MM.1S (cell line): ENCODE data around the gene LARGE1.
A peak's percentile ranks its signal among the peaks of the same experiment; 100 is the strongest.

ENCODE experiments used
- DNase-seq: peaks from one replicate; pipeline ENCODE4 v3.0.0-alpha.2; 2015
- H2AFZ ChIP-seq: fragments of 300-600 bp; sonication (generic); 2 replicates; pipeline ENCODE4 v1.6.0; 2016; ENCODE audit warnings: antibody characterized with exemption, low read length
- H3F3A ChIP-seq: fragments of 300-600 bp; sonication (generic); 2 replicates; pipeline ENCODE4 v1.6.1; 2016; ENCODE audit warnings: mild to moderate bottlenecking, antibody characterized with exemption, low read length, moderate library complexity, mixed read lengths; ENCODE audit not compliant: insufficient read depth
- H3K27ac ChIP-seq: fragments of 300-600 bp; sonication (generic); 2 replicates; pipeline ENCODE4 v1.5.1; 2016; ENCODE audit warnings: mild to moderate bottlenecking, low read length
- H3K27me3 ChIP-seq: fragments of 300-600 bp; sonication (generic); replicated peaks from 2 replicates; pipeline ENCODE4 v1.6.0; 2016; ENCODE audit warnings: low read length; ENCODE audit not compliant: insufficient read depth
- H3K36me3 ChIP-seq: fragments of 300-600 bp; sonication (generic); replicated peaks from 2 replicates; pipeline ENCODE4 v1.6.1; 2016; ENCODE audit warnings: mild to moderate bottlenecking, low read length, mixed read lengths; ENCODE audit not compliant: insufficient read depth
- H3K4me1 ChIP-seq: fragments of 300-600 bp; sonication (generic); 2 replicates; pipeline ENCODE4 v1.6.1; 2016; ENCODE audit warnings: low read length, mixed read lengths
- H3K4me2 ChIP-seq: fragments of 300-600 bp; sonication (generic); 2 replicates; pipeline ENCODE4 v1.6.0; 2016; ENCODE audit warnings: low read depth, low read length
- H3K4me3 ChIP-seq: fragments of 300-600 bp; sonication (generic); 2 replicates; pipeline ENCODE4 v1.5.1; 2016; ENCODE audit warnings: low read length, mixed read lengths
- H3K79me2 ChIP-seq: fragments of 300-600 bp; sonication (generic); 2 replicates; pipeline ENCODE4 v1.6.1; 2016; ENCODE audit warnings: mixed run types, low read length, mixed read lengths
- H3K9ac ChIP-seq: fragments of 300-600 bp; sonication (generic); 2 replicates; pipeline ENCODE4 v1.6.1; 2016; ENCODE audit warnings: low read length, mixed read lengths
- H3K9me2 ChIP-seq: fragments of 300-600 bp; sonication (generic); replicated peaks from 2 replicates; pipeline ENCODE4 v1.6.1; 2016; ENCODE audit warnings: mild to moderate bottlenecking, low read length, mixed read lengths; ENCODE audit not compliant: insufficient read depth
- H3K9me3 ChIP-seq: fragments of 300-600 bp; sonication (generic); replicated peaks from 2 replicates; pipeline ENCODE4 v1.6.1; 2016; ENCODE audit warnings: mild to moderate bottlenecking, low read length, mixed read lengths; ENCODE audit not compliant: insufficient read depth
- H4K20me1 ChIP-seq: fragments of 300-600 bp; sonication (generic); 2 replicates; pipeline ENCODE4 v1.6.1; 2016; ENCODE audit warnings: mild to moderate bottlenecking, low read length, moderate library complexity, mixed read lengths; ENCODE audit not compliant: insufficient read depth
- EZH2 ChIP-seq: fragments of 300-600 bp; sonication (generic); optimal IDR thresholded peaks from 2 replicates; pipeline ENCODE3; 2017; ENCODE audit warnings: low read depth, mild to moderate bottlenecking, antibody characterized with exemption, low read length, mixed read lengths
- EZH2phosphoT487 ChIP-seq: fragments of 300-600 bp; sonication (generic); IDR thresholded peaks from 2 replicates; pipeline ENCODE4 v1.6.1; 2018; ENCODE audit warnings: antibody characterized with exemption, low read length
- TF ChIP-seq, protein P1 (sequence below): fragments of 300-600 bp; sonication (generic); IDR thresholded peaks from 2 replicates; pipeline ENCODE4 v1.5.1; 2016; ENCODE audit warnings: antibody characterized with exemption, low read length, mixed read lengths

Gene LARGE1

DNA sequence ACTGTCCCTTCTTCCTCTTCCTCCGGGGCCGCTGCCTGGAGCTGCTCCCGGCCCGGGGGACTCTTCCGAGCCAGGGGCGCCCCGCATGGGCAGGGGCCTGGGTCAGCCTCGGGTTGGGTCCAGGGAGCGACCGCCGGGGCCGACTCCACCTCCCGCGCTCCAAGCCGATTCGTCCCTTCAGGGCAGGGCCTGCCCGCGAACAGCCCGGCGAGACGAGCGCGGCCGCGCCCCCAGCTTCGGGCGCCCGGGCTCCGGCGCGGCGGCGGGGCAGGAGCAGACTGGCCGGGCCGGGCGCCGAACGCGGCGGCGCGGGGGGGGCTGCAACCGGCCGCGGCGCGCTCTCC lies at the start of gene LARGE1:
Gene LARGE1, minus strand, starts transcription at position 280 of the 344 bp plus-strand sequence.
- Histone ChIP-seq H3K4me2 (peak within 1 kb of the TSS; percentile 99), H3K4me3 (peak within 1 kb of the TSS; percentile 90), H4K20me1 (peaks cover 14% of the 10 kb centered on the region)

DNA sequence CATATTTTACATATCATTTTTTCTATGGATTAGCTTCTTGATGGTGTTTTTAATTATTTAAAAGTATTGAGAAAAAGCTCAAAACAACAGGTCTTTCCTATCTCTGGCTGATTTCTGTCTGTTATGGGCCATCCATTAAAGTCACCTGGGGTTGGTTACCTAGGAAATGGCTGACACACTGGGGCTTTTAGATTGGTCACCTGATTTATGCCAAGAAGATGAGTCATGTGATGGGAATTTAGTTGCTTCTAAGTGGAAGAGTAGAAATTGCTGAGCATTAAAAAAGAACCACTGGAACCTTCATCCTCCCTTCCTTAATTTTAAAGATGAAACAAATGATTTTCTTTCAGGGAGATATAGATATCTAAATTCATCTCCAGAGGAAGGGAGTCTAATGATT lies 48.8 kb upstream of the LARGE1 start:
- no peak overlapping the region for H3K9ac ChIP-seq
- H3K27me3 ChIP-seq: no peaks in the 10 kb centered on the region
- no peaks in the 10 kb centered on the region for H3K79me2 ChIP-seq
- no peak overlapping the region for H2AFZ ChIP-seq
- no peak for DNase-seq
- H3K4me1 ChIP-seq: no peaks in the 10 kb centered on the region
- H3F3A ChIP-seq: no peaks in the 10 kb centered on the region
- H4K20me1 ChIP-seq: no peaks in the 10 kb centered on the region
- no peak overlapping the region for H3K4me2 ChIP-seq
- H3K9me2 ChIP-seq: no peaks in the 10 kb centered on the region
- TF ChIP-seq EZH2 (no peak), EZH2phosphoT487 (no peak)
- TF ChIP-seq, protein P1, sequence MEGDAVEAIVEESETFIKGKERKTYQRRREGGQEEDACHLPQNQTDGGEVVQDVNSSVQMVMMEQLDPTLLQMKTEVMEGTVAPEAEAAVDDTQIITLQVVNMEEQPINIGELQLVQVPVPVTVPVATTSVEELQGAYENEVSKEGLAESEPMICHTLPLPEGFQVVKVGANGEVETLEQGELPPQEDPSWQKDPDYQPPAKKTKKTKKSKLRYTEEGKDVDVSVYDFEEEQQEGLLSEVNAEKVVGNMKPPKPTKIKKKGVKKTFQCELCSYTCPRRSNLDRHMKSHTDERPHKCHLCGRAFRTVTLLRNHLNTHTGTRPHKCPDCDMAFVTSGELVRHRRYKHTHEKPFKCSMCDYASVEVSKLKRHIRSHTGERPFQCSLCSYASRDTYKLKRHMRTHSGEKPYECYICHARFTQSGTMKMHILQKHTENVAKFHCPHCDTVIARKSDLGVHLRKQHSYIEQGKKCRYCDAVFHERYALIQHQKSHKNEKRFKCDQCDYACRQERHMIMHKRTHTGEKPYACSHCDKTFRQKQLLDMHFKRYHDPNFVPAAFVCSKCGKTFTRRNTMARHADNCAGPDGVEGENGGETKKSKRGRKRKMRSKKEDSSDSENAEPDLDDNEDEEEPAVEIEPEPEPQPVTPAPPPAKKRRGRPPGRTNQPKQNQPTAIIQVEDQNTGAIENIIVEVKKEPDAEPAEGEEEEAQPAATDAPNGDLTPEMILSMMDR: no peak
- H3K36me3 ChIP-seq: no peaks in the 10 kb centered on the region
- no peak overlapping the region for H3K4me3 ChIP-seq
- H3K27ac ChIP-seq: no peak overlapping the region
- no peaks in the 10 kb centered on the region for H3K9me3 ChIP-seq

More for the DNA sequence above, at the start of gene LARGE1:
- Histone ChIP-seq H3K9ac (peak within 1 kb of the TSS; percentile 94), H3K79me2 (peaks cover 50% of the 10 kb centered on the region), H3K27ac (peak within 1 kb of the TSS; percentile 79; the same call in 1 of the 2 replicates), H3K27me3 (0 out of 2 replicates have a peak, but pooled peaks cover 6% of the 10 kb centered on the region), H3F3A (peaks cover 26% of the 10 kb centered on the region), H2AFZ (peak within 1 kb of the TSS; percentile 98), H3K4me1 (peaks cover 26% of the 10 kb centered on the region), H3K9me2 (no peaks in the 10 kb centered on the region), H3K9me3 (no peaks in the 10 kb centered on the region), H3K36me3 (no peaks in the 10 kb centered on the region)
- DNase-seq: peak; percentile 58
- TF ChIP-seq EZH2 (no peak), EZH2phosphoT487 (no peak)
- TF ChIP-seq, protein P1: no peak

DNA sequence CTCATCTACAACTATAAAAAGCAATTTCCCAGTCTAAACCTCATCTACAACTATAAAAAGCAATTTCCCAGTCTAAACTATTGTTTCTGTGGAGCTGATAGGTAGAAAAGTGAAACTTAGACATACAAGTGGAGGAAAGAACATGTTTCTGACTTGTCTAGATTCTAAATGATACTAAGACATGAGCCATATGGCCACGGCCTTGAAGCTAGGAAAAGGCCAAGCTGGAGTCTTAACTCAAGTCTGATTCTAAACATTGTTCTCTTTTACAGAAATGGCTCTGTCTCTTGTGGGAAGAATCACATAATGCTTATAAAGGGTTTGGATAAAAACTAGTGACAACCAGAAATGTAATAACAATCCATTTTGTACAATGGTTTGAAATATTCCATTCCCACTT lies 43.8 kb upstream of the LARGE1 start:
- no peaks in the 10 kb centered on the region for H3K4me1 ChIP-seq
- H3K9me2 ChIP-seq: no peaks in the 10 kb centered on the region
- no peak overlapping the region for H3K9ac ChIP-seq
- H3K27me3 ChIP-seq: no peaks in the 10 kb centered on the region
- no peak overlapping the region for H3K4me3 ChIP-seq
- no peaks in the 10 kb centered on the region for H4K20me1 ChIP-seq
- H3K4me2 ChIP-seq: no peak overlapping the region
- no peak for DNase-seq
- no peaks in the 10 kb centered on the region for H3K36me3 ChIP-seq
- H3K9me3 ChIP-seq: no peaks in the 10 kb centered on the region
- H3F3A ChIP-seq: no peaks in the 10 kb centered on the region
- no peak overlapping the region for H2AFZ ChIP-seq
- H3K27ac ChIP-seq: no peak overlapping the region
- no peaks in the 10 kb centered on the region for H3K79me2 ChIP-seq
- TF ChIP-seq EZH2 (no peak), EZH2phosphoT487 (no peak)
- TF ChIP-seq, protein P1: no peak

DNA sequence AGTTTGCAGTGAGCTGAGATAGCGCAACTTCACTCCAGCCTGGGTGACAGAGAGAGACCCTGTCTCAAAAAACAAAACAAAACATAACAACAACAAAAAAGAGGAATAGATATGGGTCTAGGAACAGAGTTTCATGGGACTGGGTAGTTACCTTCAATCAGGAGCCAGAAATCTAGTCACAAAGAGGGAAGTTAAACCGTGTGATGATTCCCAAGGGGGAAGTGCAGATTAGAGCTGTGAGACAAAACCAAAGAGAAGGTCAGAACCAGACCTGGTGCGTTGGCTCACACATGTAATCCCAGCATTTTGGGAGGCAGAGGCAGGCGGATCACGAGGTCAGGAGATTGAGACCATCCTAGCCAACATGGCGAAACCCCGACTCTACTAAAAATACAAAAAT lies 42.1 kb upstream of the LARGE1 start:
- no peaks in the 10 kb centered on the region for H3K79me2 ChIP-seq
- H3K4me3 ChIP-seq: no peak overlapping the region

More for the DNA sequence above, 42.1 kb upstream of the LARGE1 start:
- Histone ChIP-seq H3K36me3 (no peaks in the 10 kb centered on the region), H3K27ac (no peak overlapping the region), H3K9ac (no peak overlapping the region), H4K20me1 (no peaks in the 10 kb centered on the region), H3F3A (no peaks in the 10 kb centered on the region), H3K4me1 (no peaks in the 10 kb centered on the region), H3K4me2 (no peak overlapping the region), H2AFZ (no peak overlapping the region), H3K27me3 (no peaks in the 10 kb centered on the region), H3K9me2 (no peaks in the 10 kb centered on the region), H3K9me3 (no peaks in the 10 kb centered on the region)
- TF ChIP-seq EZH2phosphoT487 (no peak), EZH2 (no peak)
- TF ChIP-seq, protein P1: no peak
- DNase-seq: no peak
